NOMO-1 treated with DMSO at 0.1 percent for 48 hours (cell line): ENCODE measurements around the gene RBM26.

Experiments used
- DNase-seq: peaks from one replicate; lab custom pipeline; 2025; ENCODE audit not compliant: unreplicated experiment; lab: John Stamatoyannopoulos, UW

Gene RBM26

GRCh38 chr13:79340490-79340889 is 65.6 kb downstream of the RBM26 start:
- no peak for DNase-seq

GRCh38 chr13:79338343-79338742 is 67.7 kb downstream of the RBM26 start:
- DNase-seq = no peak

- peak; percentile 17 for DNase-seq
Measured at GRCh38 chr13:79336966-79337365, 69.1 kb downstream of the RBM26 start.

GRCh38 chr13:79328510-79328909 is 77.5 kb downstream of the RBM26 start:
- DNase-seq = no peak

- DNase-seq = no peak
Measured at GRCh38 chr13:79320433-79320832, 85.6 kb downstream of the RBM26 start.

- no peak for DNase-seq
Measured at GRCh38 chr13:79318664-79319063, 87.4 kb downstream of the RBM26 start.

GRCh38 chr13:79317856-79318255 is 88.2 kb downstream of the RBM26 start:
- no peak for DNase-seq

GRCh38 chr13:79314652-79315051 is 91.4 kb downstream of the RBM26 start:
- no peak for DNase-seq

- DNase-seq = no peak
Measured at GRCh38 chr13:79312340-79312855, 93.7 kb downstream of the RBM26 start.

GRCh38 chr13:79311386-79311785 is 94.7 kb downstream of the RBM26 start:
- DNase-seq = no peak

GRCh38 chr13:79309690-79310089 is 96.4 kb downstream of the RBM26 start:
- no peak for DNase-seq

- no peak for DNase-seq
Measured at GRCh38 chr13:79307866-79308298, 98.2 kb downstream of the RBM26 start.

- DNase-seq = no peak
Measured at GRCh38 chr13:79307433-79307861, 98.6 kb downstream of the RBM26 start.

GRCh38 chr13:79306650-79307049 is 99.4 kb downstream of the RBM26 start:
- no peak for DNase-seq

- DNase-seq = no peak
Measured at GRCh38 chr13:79297128-79297527, 108.9 kb downstream of the RBM26 start.

GRCh38 chr13:79295906-79296706 is 109.9 kb downstream of the RBM26 start:
- DNase-seq = no peak

GRCh38 chr13:79290595-79291244 is 115.3 kb downstream of the RBM26 start:
- no peak for DNase-seq

- peak; percentile 87 for DNase-seq
Measured at GRCh38 chr13:79289571-79289970, 116.5 kb downstream of the RBM26 start.

- DNase-seq = no peak
Measured at GRCh38 chr13:79287939-79288795, 117.9 kb downstream of the RBM26 start.

- DNase-seq = no peak
Measured at GRCh38 chr13:79285159-79285558, 120.9 kb downstream of the RBM26 start.

- DNase-seq = no peak
Measured at GRCh38 chr13:79283742-79284141, 122.3 kb downstream of the RBM26 start.
